Adrenal gland (tissue), 12 donors: ENCODE results near the gene SEH1L. TPM values are rescaled to one million over a fixed set of nuclear protein-coding genes. Genes with fewer than 3 reads are reported as not detected.

ENCODE experiments used
- DNase-seq, 7 donors: peaks; one replicate each; pipeline ENCODE4 v3.0.0-alpha.2; 2019 to 2020
- H3K27ac ChIP-seq, 5 donors: fragments of 200-600 bp; sonication (generic) in 4 of 5; 1 replicate in 3 of 5; 2 replicates in 2 of 5; pipeline versions ENCODE4 v1.5.1 to v1.8.0; 2016 to 2020; ENCODE audit warnings: mild to moderate bottlenecking in 1 of 5
- H3K27me3 ChIP-seq: fragments of 200-600 bp; 2 replicates; pipeline ENCODE4 v1.8.0; 2021
- H3K36me3 ChIP-seq, 2 donors: fragments of 200-600 bp; replicated peaks in 1 of 2; 1 replicate in 1 of 2; 2 replicates in 1 of 2; pipeline versions ENCODE4 v1.5.1 to v1.8.0; 2018 to 2022
- H3K4me1 ChIP-seq, 2 donors: fragments of 200-600 bp; replicated peaks in 1 of 2; 1 replicate in 1 of 2; 2 replicates in 1 of 2; pipeline versions ENCODE4 v1.5.1 to v1.8.0; 2018 to 2021
- H3K4me3 ChIP-seq, 4 donors: fragments of 200-600 bp; sonication (generic) in 3 of 4; one replicate each; pipeline ENCODE4 v1.5.1; 2016 to 2018
- H3K9me3 ChIP-seq, 3 donors: fragments of 200-600 bp; sonication (generic) in 1 of 3; replicated peaks in 1 of 3; 1 replicate in 2 of 3; 2 replicates in 1 of 3; pipeline versions ENCODE4 v1.5.1 to v1.8.0; 2016 to 2021
- CTCF ChIP-seq, 6 experiments: fragments of 450-650 bp in 4 of 6; fragments of 200-600 bp in 2 of 6; sonication (generic) in 1 of 6; IDR thresholded peaks; 1 replicate in 5 of 6; 2 replicates in 1 of 6; pipeline versions ENCODE4 v1.5.1 to v1.8.0; 2016 to 2021; ENCODE audit warnings: antibody characterized with exemption in 6 of 6, mild to moderate bottlenecking in 2 of 6, moderate library complexity in 1 of 6
- POLR2A ChIP-seq, 2 donors: fragments of 450-650 bp; IDR thresholded peaks; one replicate each; pipeline ENCODE4 v1.6.1; 2017; ENCODE audit warnings: antibody characterized with exemption in 2 of 2, mild to moderate bottlenecking in 2 of 2, moderate library complexity in 1 of 2
- WGBS, 4 donors: extraction: QIAGEN DNeasy Blood & Tissue Kit in 2 of 4; methylation state at CpG; one replicate each; pipeline versions ENCODE4 v1.1.5 to v1.1.7; 2013 to 2017; 5-methylcytosine and 5-hydroxymethylcytosine counted together
- intact Hi-C, 2 donors: fragments of 100-400 bp; cut with DNase I; formaldehyde crosslinking; loops; one replicate each; pipeline versions ENCODE4 v1.14.1 to v1.15.0; 2022 to 2023
- polyA plus RNA-seq, 3 donors: library from polyadenylated mRNA; stranded (reverse); fragments of 200-250 nt in 2 of 3; fragments of 350-450 nt in 1 of 3; fragmentation: Illumina TruSeq in 1 of 3; extraction: RNeasy Lipid Tissue Mini Kit (QIAGEN cat#74804) in 1 of 3; gene quantifications; one replicate each; pipeline ENCODE4 v1.2.3, GENCODE V29; 2013 to 2014
- total RNA-seq, 9 donors: library from RNA; depleted of rRNA in 4 of 9; stranded (reverse); fragments of >200 nt in 4 of 9; fragments of 120-200 nt in 1 of 9; fragmentation: NEBNext Ultra II Directional in 1 of 9; extraction: Animal tissue kit (Norgen Biotek cat#: 25700) in 1 of 9; gene quantifications; one replicate each; pipeline versions ENCODE4 v1.1.0 to v1.2.4, GENCODE V29; 2013 to 2023
- donor health status: healthy with polysubstance abuse.
- donor health status: Bipolar disorder and iron deficiency.
- donor health status: DM: yes; HTN: yes; CAD: no.
- donor health status: DM: no; HTN: no; CAD: no.
- donor health status: DM: no; HTN: no; CAD: no.
- donor health status: DM: yes; HTN: yes; CAD: no.

The SEH1L gene
- total and polyA plus RNA-seq, 12 donors, result 6.8 to 44.5 (median 23.7) TPM

GRCh38 chr18:13022644-13023043 is 74.8 kb downstream of the SEH1L start:
- intact Hi-C loops, result no loop called here
- no peak for DNase-seq
- no peaks in the 10 kb centered on the region for H3K4me1 ChIP-seq
- peaks cover 0 to 11% of the 10 kb centered on the region in 2 donors for H3K36me3 ChIP-seq
- H3K9me3 ChIP-seq, result peaks cover 0 to 4% (median 0%) of the 10 kb centered on the region in 3 donors
- no peak overlapping the region for H3K4me3 ChIP-seq
- no peaks in the 10 kb centered on the region for H3K27me3 ChIP-seq
- no peak overlapping the region for H3K27ac ChIP-seq
- TF ChIP-seq CTCF (IDR thresholded peaks at IDR 0.05) (no peak), POLR2A (IDR thresholded peaks at IDR 0.05) (no peak)

DNA sequence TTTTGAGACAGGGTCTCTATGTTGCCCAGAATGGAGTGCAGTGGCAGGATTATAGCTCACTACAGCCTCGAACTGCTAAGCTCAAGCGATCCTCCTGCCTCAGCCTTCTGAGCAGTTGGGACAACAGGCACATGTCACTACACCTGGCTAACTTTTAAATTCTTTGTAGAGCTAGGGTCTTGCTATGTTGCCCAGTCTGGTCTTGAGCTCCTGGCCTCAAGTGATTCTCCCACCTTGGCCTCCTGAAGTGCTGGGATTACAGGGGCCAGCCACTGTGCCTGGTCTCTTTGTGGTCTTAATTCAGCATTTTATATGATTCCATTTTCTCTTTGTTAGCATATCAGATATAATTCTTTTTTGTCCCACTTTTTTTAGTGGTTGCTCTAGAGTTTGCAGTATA is 77.4 kb downstream of the SEH1L start:
- no peak for DNase-seq
- TF ChIP-seq POLR2A (IDR thresholded peaks at IDR 0.05), result no peak
- no peak for TF ChIP-seq CTCF (IDR thresholded peaks at IDR 0.05)
- no peaks in the 10 kb centered on the region for H3K4me1 ChIP-seq
- WGBS, 4 donors, result 95 to 100% (median 98%) methylated on average over 2 of the region's 2 CpGs
- H3K36me3 ChIP-seq, result peaks cover 0 to 7% of the 10 kb centered on the region in 2 donors
- intact Hi-C loops, result no loop called here
- H3K4me3 ChIP-seq, result no peak overlapping the region
- no peak overlapping the region for H3K27ac ChIP-seq
- no peaks in the 10 kb centered on the region for H3K27me3 ChIP-seq
- H3K9me3 ChIP-seq, result peaks cover 0 to 4% (median 0%) of the 10 kb centered on the region in 3 donors

- WGBS, 4 donors, result 81 to 91% (median 90%) methylated on average over 3 of the region's 3 CpGs
- Histone ChIP-seq H3K27ac (no peak overlapping the region), H3K4me3 (no peak overlapping the region), H3K36me3 (peaks cover 0 to 15% of the 10 kb centered on the region in 2 donors), H3K9me3 (peaks cover 0 to 4% (median 0%) of the 10 kb centered on the region in 3 donors), H3K27me3 (no peaks in the 10 kb centered on the region), H3K4me1 (no peaks in the 10 kb centered on the region)
- no peak for TF ChIP-seq CTCF (IDR thresholded peaks at IDR 0.05)
- no peak for TF ChIP-seq POLR2A (IDR thresholded peaks at IDR 0.05)
- intact Hi-C loops, result no loop called here
- no peak for DNase-seq
These were observed 78.9 kb downstream of the SEH1L start for GRCh38 chr18:13026583-13027270.

GRCh38 chr18:13028869-13029268 is 81.1 kb downstream of the SEH1L start:
- Histone ChIP-seq H3K4me1 (no peaks in the 10 kb centered on the region), H3K9me3 (no peaks in the 10 kb centered on the region), H3K4me3 (no peak overlapping the region), H3K27me3 (no peaks in the 10 kb centered on the region), H3K27ac (no peak overlapping the region), H3K36me3 (peaks cover 0 to 15% of the 10 kb centered on the region in 2 donors)
- no peak for TF ChIP-seq CTCF (IDR thresholded peaks at IDR 0.05)
- no peak for TF ChIP-seq POLR2A (IDR thresholded peaks at IDR 0.05)
- WGBS, 4 donors, result 96 to 99% (median 98%) methylated on average over 2 of the region's 2 CpGs
- no peak for DNase-seq
- intact Hi-C loops, result no loop called here
